HG03469 (cell line): ENCODE data around the gene SYT6.

Source experiments
- ATAC-seq: cut with Tn5 transposase; IDR thresholded peaks from one replicate; pipeline ENCODE4 v1.9.1; 2021; ENCODE audit warnings: mild to moderate bottlenecking, moderate library complexity, moderate number of reproducible peaks; ENCODE audit not compliant: unreplicated experiment

The SYT6 gene

DNA sequence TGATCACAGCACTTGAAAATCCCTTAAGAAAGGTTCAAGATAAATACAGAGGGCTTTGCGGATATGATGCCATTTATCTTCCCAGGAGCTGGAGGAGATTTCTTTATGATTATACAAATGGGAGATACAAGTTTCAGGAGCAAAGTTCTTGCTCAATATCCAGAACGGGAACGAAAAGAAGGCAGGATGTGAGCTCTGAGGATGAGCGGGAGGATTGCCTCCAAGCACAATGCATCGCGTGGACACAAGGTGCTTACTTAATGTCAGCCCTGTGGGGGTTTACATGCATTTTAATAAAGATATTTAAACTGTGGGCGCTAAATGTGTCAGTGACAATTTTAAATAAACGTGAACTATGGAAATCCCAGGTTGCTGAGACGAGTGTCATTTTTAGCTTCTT, 59.0 kb downstream of the SYT6 start:
- no peak for ATAC-seq

GRCh38 chr1:114094363-114094634, 59.4 kb downstream of the SYT6 start:
- no peak for ATAC-seq

DNA sequence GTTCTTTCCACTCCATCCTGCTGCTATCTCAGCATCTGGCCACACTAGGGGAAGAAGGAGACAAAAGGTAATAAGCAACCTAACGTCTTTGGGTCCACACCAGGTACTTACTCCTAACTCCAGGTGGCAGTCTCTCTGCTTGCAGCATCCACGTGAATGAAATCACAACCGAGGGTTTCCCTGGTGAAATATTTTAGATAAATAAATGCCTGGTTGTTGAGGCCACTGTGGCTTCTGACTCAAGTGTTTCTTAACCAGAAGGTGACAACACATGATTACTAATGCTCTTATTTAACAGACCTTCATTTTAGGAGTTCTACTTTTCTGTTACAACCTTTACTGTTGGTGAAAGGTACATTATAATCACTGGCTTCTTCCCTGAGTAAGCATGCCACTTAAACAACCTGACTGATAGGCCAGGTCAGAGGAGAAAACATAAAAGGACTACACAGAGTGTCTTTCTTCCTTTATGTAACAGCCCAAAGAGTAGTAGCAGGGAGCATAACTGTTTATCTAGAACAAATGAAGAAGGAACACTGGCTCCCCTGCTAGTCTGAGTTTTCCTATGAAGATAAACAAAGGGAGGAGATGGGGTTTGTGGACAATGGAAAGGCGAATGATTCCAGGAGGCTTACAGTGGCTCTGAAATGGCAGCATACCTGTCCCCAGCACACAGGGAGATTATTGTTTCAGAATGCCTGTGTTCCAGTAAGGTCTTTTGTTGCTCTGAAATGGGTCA, 59.9 kb downstream of the SYT6 start:
- no peak for ATAC-seq

GRCh38 chr1:114092186-114093062, 61.2 kb downstream of the SYT6 start:
- no peak for ATAC-seq

DNA sequence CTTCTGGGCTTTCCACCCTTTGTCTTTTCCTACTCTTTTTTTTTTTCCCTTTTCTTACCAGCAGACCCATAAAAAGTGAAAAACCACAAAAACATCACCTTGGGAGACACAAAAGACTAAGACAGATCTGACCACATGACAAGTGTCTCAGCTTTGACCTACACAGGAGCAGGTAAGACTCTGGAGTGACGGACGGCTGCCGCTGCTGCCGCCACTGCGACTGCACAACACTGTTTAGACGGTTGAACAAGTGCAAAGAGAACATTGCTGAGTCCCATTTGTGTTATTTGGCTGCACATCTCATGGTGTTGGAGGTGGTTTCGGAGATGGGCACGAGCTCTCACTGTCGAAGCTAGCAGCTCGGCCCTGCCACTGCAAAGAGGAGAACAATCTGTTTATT, 62.0 kb downstream of the SYT6 start:
- ATAC-seq = no peak

DNA sequence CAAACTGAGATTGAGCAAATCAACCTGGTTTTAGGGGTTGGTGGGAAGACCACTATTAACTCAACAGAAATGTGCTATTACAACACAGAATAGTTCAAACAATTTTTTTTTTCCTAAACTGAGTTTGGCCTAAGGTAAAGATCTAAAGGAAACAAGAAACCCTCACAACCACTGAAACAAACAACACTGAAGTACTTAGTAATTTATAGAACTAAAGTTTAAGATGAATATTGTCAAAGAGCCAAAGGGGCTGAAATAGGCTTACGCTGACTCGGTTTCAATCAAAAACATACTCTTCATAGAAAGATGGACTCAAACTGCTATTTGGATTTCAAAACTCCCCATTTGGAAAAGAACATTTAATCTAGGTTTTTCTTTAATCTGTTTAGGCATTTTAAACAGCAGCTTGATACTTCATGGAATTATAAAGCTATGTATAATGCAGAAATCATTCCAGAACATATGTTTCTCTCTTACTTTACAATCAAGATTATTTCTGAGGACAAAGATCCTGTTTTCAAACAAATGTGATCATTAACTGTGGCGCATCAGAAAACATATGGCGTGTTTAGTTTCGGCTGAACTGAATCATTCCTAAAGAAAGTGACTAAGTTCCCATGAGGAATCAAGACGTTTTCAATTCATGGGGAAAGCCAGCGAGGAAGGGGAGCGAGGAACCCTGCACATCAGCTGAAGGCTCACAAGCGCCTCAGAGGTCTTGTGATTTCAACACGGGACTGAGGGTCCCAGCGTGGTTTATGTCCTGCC, 62.7 kb downstream of the SYT6 start:
- no peak for ATAC-seq

- ATAC-seq = no peak
Observed at GRCh38 chr1:114089502-114090138, 64.0 kb downstream of the SYT6 start.

GRCh38 chr1:114088392-114089299, 65.0 kb downstream of the SYT6 start:
- no peak for ATAC-seq

DNA sequence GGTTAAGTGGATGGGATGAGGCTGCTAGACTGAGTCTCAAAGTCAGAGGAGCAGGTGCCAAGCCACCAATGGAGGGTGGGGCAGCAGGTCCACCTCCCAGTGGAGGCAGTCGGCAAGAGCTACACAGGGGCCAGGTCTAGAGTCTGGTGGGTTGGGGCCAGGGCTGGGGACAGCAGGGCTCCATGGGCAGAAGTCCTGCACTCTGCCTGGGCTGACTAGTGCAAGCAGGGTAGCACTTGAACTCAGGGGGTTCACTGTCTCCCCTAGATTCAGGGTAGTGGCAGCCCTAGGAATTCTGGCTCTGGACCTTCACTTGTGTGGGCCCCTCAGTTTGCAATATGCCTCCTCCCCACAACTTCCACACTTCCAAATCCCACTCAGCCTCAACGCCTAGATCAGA, 66.2 kb downstream of the SYT6 start:
- ATAC-seq = no peak

GRCh38 chr1:114086601-114087368, 66.9 kb downstream of the SYT6 start:
- ATAC-seq = no peak

DNA sequence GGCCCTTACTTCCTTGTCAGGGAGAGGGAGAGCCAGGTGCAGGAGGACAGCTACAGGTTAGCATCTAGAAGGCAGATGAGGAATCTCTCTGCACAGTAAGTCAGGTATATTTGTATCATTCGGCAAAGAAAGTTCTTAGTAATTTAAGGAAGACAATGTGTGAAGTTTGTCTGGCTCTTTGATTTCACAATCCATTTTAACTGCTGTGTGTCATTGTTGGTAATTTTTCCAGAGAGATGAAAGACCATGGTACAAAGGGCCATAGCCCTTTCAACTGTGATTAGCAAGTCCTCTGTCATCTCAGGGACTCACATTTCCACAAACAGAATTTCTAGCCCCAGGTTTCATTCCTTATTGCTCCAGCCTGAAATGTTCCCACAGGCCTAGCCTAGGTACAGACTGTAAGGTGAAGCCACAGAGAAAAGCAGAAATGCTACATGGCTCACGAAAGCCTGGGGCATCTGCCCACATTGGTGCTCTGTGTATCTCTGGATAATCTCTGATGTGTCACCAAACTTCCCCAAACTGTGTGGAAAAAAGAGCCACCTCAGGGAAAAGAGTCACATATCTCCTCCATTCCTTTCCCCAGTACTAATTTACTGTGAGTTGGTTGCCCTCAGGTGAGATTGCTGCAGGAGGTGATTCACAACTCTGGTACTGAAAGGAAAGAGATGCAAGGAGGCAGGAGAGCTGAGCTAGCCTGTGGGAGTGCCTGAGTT, 70.6 kb downstream of the SYT6 start:
- no peak for ATAC-seq

DNA sequence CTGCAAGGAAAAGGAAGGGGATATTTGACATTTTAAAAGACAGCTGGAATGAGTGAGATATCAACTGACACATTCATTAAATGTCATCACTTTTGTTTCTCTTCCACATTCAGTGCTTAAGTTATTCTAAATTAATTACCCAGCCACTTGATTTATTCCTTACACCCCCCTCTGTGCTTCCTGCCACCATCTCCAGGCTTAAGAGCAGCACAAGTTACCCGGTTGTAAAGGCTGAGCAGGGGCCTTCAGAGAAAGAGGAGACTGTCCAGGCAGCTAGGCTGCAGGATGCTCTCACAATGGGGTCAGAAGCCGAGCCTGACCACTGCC, 71.4 kb downstream of the SYT6 start:
- no peak for ATAC-seq

- ATAC-seq = no peak
Observed at GRCh38 chr1:114081437-114082303, 72.0 kb downstream of the SYT6 start.

DNA sequence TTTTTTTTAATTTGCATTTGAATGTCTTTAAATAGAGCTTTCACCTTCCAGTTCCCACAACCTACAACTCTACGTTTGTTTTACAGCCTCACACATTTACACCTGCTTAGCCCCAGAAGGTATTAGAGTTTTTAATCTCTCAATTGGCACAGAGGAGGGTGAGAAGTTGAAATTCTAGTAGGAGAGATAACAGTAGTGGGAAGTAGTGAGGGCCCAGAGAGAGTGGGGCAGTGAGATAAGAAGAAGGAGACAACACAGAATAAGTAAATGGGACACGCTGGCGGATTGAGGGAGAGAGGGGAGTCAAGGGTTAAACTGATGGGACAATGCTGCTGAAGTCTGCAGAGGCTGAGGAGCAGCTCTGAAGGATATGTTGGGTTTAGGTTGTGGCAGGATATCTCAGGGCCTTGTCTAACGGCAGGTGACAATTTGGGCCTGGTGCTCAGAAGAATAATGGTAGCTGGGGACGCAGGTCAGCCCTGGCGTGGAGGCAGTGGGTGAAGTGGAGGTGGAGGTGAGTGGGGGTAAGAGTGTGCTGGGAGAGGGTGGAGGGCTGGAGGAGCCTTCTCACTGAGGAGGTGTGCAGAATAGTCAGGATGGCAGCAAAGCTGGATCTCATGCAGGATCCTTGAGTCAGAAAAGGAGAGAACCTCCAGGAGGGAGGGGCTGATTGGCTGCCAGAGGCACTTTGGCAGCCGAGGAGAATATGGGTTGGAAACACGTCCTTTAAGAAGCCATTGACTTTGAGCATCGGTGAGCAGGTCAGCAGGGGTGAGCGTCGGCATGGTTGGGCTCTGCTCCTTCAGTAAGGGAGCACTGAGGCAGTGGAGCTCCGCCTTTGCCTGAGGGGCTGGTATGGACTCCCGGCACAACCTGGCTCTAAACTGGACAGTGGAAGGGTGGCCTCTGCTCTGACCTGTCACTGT, 72.9 kb downstream of the SYT6 start:
- no peak for ATAC-seq

GRCh38 chr1:114079596-114080190, 74.0 kb downstream of the SYT6 start:
- no peak for ATAC-seq

DNA sequence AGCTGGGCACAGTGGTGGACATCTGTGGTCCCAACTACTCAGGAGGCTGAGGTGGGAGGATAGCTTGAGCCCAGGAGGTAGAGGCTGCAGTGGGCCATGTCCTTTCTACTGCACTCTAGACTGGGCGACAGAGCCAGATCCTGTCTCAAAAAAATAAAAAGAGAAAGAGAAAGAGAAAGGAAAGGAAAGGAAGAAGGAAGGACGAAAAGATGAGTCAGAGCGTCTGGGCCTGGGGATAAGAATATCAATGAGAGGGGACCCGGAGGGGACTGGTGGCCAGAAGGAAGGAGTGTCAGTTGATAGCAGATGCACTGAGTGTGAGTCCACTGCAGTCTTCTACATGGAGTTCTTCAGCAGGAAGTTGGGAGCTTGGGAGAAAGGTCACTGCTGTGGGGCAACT, 75.6 kb downstream of the SYT6 start:
- no peak for ATAC-seq

DNA sequence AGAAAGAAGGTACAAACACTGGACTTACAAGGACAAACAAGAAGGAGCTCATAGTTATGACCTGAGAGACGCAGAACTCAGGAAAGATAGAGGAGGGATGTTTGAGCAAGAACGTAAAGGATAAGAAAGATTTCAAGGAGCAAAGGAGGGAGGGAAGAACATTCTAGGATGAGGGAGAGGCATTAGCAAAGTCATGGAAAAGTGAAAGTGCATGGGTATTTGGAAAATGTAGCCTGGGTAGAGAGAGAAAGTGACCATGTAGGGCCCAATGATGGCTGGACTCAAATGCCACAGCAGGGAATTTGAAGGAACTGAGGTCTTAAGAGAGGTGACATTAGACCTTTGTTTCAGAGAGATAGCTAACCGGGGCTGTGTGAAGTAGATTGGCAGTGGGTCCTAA, 76.5 kb downstream of the SYT6 start:
- ATAC-seq = no peak
